Vagina (tissue), 2 donors: ENCODE data around the gene CLIC2. TPM values are rescaled to one million over a fixed set of nuclear protein-coding genes. Genes with fewer than 3 reads are reported as not detected.
A peak's percentile ranks its signal among the peaks of the same experiment; 100 is the strongest.

Source experiments
- DNase-seq, 2 donors: peaks; one replicate each; pipeline ENCODE4 v3.0.0-alpha.2; 2017; ENCODE audit errors: extremely low spot score in 2 of 2
- H3K27ac ChIP-seq: fragments of 200-600 bp; sonication (generic); one replicate; pipeline ENCODE4 v1.5.1; 2019
- H3K27me3 ChIP-seq: fragments of 200-600 bp; sonication (generic); one replicate; pipeline ENCODE4 v1.5.1; 2019
- H3K36me3 ChIP-seq, 2 donors: fragments of 200-600 bp; sonication (generic); one replicate each; pipeline ENCODE4 v1.5.1; 2017 to 2019
- H3K4me1 ChIP-seq: fragments of 200-600 bp; sonication (generic); one replicate; pipeline ENCODE4 v1.5.1; 2019
- H3K4me3 ChIP-seq, 2 donors: fragments of 200-600 bp; sonication (generic); 1 replicate in 1 of 2; 2 replicates in 1 of 2; pipeline ENCODE4 v1.5.1; 2016 to 2019
- H3K9me3 ChIP-seq: fragments of 200-600 bp; sonication (generic); one replicate; pipeline ENCODE4 v1.5.1; 2019
- POLR2A ChIP-seq, 2 donors: fragments of 450-650 bp; IDR thresholded peaks; one replicate each; pipeline ENCODE4 v1.6.1; 2017; ENCODE audit warnings: antibody characterized with exemption in 2 of 2, mild to moderate bottlenecking in 2 of 2, moderate library complexity in 2 of 2
- POLR2AphosphoS5 ChIP-seq, 2 donors: sonication (generic); formaldehyde crosslinking; IDR thresholded peaks; one replicate each; pipeline ENCODE4 v1.9.0; 2017; ENCODE audit warnings: antibody characterized with exemption in 2 of 2, mild to moderate bottlenecking in 2 of 2, low read depth in 1 of 2; ENCODE audit not compliant: insufficient read depth in 1 of 2
- intact Hi-C: fragments of 100-400 bp; cut with DNase I; formaldehyde crosslinking; loops from one replicate; pipeline ENCODE4 v1.15.1; 2023
- total RNA-seq: library from RNA; depleted of rRNA; stranded (reverse); fragments of >200 nt; gene quantifications from one replicate; pipeline ENCODE4 v1.2.3, GENCODE V29; 2016
- TF ChIP-seq, protein P1 (sequence below), 3 experiments: fragments of 450-650 bp in 2 of 3; fragments of 200-600 bp in 1 of 3; sonication (generic) in 1 of 3; IDR thresholded peaks; one replicate each; pipeline ENCODE4 v1.5.1; 2017 to 2019; ENCODE audit warnings: antibody characterized with exemption in 3 of 3, mild to moderate bottlenecking in 2 of 3, moderate library complexity in 2 of 3

The CLIC2 gene
- total RNA-seq, 1 donor from 2014 or later = 15.5 TPM

GRCh38 chrX:155333544-155334100 is 792 bp downstream of the CLIC2 start:
- TF ChIP-seq POLR2A (IDR thresholded peaks at IDR 0.05) (no peak), POLR2AphosphoS5 (IDR thresholded peaks at IDR 0.05; ENCODE audit: insufficient read depth in 1 of 2, low read depth in 1 of 2) (no peak)
- TF ChIP-seq, protein P1, sequence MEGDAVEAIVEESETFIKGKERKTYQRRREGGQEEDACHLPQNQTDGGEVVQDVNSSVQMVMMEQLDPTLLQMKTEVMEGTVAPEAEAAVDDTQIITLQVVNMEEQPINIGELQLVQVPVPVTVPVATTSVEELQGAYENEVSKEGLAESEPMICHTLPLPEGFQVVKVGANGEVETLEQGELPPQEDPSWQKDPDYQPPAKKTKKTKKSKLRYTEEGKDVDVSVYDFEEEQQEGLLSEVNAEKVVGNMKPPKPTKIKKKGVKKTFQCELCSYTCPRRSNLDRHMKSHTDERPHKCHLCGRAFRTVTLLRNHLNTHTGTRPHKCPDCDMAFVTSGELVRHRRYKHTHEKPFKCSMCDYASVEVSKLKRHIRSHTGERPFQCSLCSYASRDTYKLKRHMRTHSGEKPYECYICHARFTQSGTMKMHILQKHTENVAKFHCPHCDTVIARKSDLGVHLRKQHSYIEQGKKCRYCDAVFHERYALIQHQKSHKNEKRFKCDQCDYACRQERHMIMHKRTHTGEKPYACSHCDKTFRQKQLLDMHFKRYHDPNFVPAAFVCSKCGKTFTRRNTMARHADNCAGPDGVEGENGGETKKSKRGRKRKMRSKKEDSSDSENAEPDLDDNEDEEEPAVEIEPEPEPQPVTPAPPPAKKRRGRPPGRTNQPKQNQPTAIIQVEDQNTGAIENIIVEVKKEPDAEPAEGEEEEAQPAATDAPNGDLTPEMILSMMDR (IDR thresholded peaks at IDR 0.05) = no peak
- DNase-seq = no peak
- Histone ChIP-seq H3K4me1 (no peaks in the 10 kb centered on the region), H3K9me3 (no peaks in the 10 kb centered on the region), H3K4me3 (peak overlapping the region in 1 of 2 donors; percentile 41), H3K36me3 (no peaks in the 10 kb centered on the region), H3K27ac (peak overlapping the region; percentile 66), H3K27me3 (no peaks in the 10 kb centered on the region)
- intact Hi-C loops = no loop called here

- no peaks in the 10 kb centered on the region for H3K36me3 ChIP-seq
- intact Hi-C loops = no loop called here
- H3K4me1 ChIP-seq = no peaks in the 10 kb centered on the region
- no peaks in the 10 kb centered on the region for H3K9me3 ChIP-seq
- no peak for DNase-seq
- peak overlapping the region in 1 of 2 donors; percentile 2 for H3K4me3 ChIP-seq
- peak overlapping the region; percentile 26 for H3K27ac ChIP-seq
- no peak for TF ChIP-seq POLR2AphosphoS5 (IDR thresholded peaks at IDR 0.05; ENCODE audit: insufficient read depth in 1 of 2, low read depth in 1 of 2)
- TF ChIP-seq, protein P1 (IDR thresholded peaks at IDR 0.05) = no peak
- no peak for TF ChIP-seq POLR2A (IDR thresholded peaks at IDR 0.05)
- no peaks in the 10 kb centered on the region for H3K27me3 ChIP-seq
Observed at GRCh38 chrX:155330992-155331391, 3.4 kb downstream of the CLIC2 start.

DNA sequence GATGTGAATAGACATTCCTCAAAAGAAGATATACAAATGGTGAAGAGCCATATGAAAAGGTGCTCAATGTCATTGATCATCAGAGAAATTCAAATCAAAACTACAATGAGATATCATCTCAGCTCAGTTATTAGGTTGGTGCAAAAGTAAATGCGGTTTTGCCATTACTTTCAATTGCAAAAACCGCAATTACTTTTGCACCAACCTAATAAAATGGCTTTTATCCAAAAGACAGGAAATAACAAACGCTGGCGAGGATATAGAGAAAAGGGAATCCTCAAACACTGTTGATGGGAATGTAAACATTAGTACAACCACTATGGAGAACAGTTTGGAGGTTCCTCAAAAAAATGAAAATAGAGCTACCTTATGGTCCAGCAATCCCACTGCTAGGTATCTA is 5.1 kb downstream of the CLIC2 start:
- Histone ChIP-seq H3K27me3 (no peaks in the 10 kb centered on the region), H3K9me3 (no peaks in the 10 kb centered on the region), H3K36me3 (no peaks in the 10 kb centered on the region), H3K4me1 (no peaks in the 10 kb centered on the region), H3K4me3 (no peak overlapping the region), H3K27ac (no peak overlapping the region)
- intact Hi-C loops = no loop called here
- TF ChIP-seq POLR2A (IDR thresholded peaks at IDR 0.05) (no peak), POLR2AphosphoS5 (IDR thresholded peaks at IDR 0.05; ENCODE audit: insufficient read depth in 1 of 2, low read depth in 1 of 2) (no peak)
- TF ChIP-seq, protein P1 (IDR thresholded peaks at IDR 0.05) = no peak
- DNase-seq = no peak

DNA sequence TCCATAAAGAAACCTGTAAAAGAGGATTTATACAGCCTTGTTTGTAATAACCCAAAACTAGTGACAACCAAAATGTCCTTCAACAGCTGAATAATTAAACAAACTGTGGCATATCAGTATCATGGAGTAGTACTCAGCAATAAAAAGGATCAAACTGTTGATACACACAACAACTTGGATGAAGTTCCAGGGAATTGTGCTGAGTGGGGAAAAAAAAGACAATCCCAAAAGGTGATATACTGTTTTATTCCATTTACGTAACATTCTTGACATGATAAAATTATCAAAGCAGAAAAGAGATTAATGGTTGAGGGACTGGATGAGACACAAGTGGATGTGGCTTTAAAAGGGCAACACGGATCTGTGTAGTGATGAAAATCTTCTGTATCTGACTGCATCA is 7.8 kb downstream of the CLIC2 start:
- no peaks in the 10 kb centered on the region for H3K36me3 ChIP-seq
- DNase-seq = no peak
- intact Hi-C loops = no loop called here
- no peak overlapping the region for H3K4me3 ChIP-seq
- H3K4me1 ChIP-seq = no peaks in the 10 kb centered on the region
- no peak overlapping the region for H3K27ac ChIP-seq
- TF ChIP-seq, protein P1 (IDR thresholded peaks at IDR 0.05) = no peak
- TF ChIP-seq POLR2A (IDR thresholded peaks at IDR 0.05) (no peak), POLR2AphosphoS5 (IDR thresholded peaks at IDR 0.05; ENCODE audit: insufficient read depth in 1 of 2, low read depth in 1 of 2) (no peak)
- no peaks in the 10 kb centered on the region for H3K27me3 ChIP-seq
- H3K9me3 ChIP-seq = no peaks in the 10 kb centered on the region

GRCh38 chrX:155314260-155314659 is 20.2 kb downstream of the CLIC2 start:
- H3K27me3 ChIP-seq = no peaks in the 10 kb centered on the region
- H3K9me3 ChIP-seq = no peaks in the 10 kb centered on the region
- no peak for DNase-seq
- no peak overlapping the region for H3K27ac ChIP-seq
- no peak overlapping the region for H3K4me3 ChIP-seq
- no peak for TF ChIP-seq POLR2AphosphoS5 (IDR thresholded peaks at IDR 0.05; ENCODE audit: insufficient read depth in 1 of 2, low read depth in 1 of 2)
- TF ChIP-seq, protein P1 (IDR thresholded peaks at IDR 0.05) = no peak
- TF ChIP-seq POLR2A (IDR thresholded peaks at IDR 0.05) = no peak
- no peaks in the 10 kb centered on the region for H3K36me3 ChIP-seq
- intact Hi-C loops = no loop called here
- H3K4me1 ChIP-seq = no peaks in the 10 kb centered on the region
